GM23338 (cell line): ENCODE data around the gene WIF1. TPM values are rescaled to one million over a fixed set of nuclear protein-coding genes. Genes with fewer than 3 reads are reported as not detected.

ENCODE experiments used
- ATAC-seq: fragments of 200-7000 bp; cut with Tn5 transposase; 3 replicates; pipeline ENCODE4 v1.9.1; 2020
- DNase-seq: peaks from one replicate; pipeline ENCODE4 v3.0.0-alpha.2; 2015; ENCODE audit warnings: low spot score
- H2AFZ ChIP-seq: fragments of 200-600 bp; sonication (generic); 2 replicates; pipeline ENCODE4 v1.8.0; 2016; ENCODE audit warnings: antibody characterized with exemption, mild to moderate bottlenecking, moderate library complexity
- H3F3A ChIP-seq: fragments of 200-600 bp; sonication (generic); replicated peaks from 2 replicates; pipeline ENCODE4 v1.8.0; 2017; ENCODE audit warnings: antibody characterized with exemption, mixed run types, low read depth
- H3K27ac ChIP-seq: fragments of 200-600 bp; sonication (generic); 2 replicates; pipeline ENCODE4 v1.6.1; 2016; ENCODE audit warnings: low read depth
- H3K27me3 ChIP-seq: fragments of 200-600 bp; sonication (generic); 2 replicates; pipeline ENCODE4 v1.8.0; 2016; ENCODE audit warnings: mild to moderate bottlenecking, mixed run types, moderate library complexity; ENCODE audit not compliant: insufficient read depth
- H3K36me3 ChIP-seq: fragments of 200-600 bp; sonication (generic); 2 replicates; pipeline ENCODE4 v1.8.0; 2016; ENCODE audit warnings: mild to moderate bottlenecking; ENCODE audit not compliant: insufficient read depth
- H3K4me1 ChIP-seq: fragments of 200-600 bp; sonication (generic); 2 replicates; pipeline ENCODE4 v1.8.0; 2016; ENCODE audit warnings: mild to moderate bottlenecking, moderate library complexity; ENCODE audit not compliant: insufficient read depth
- H3K4me2 ChIP-seq: fragments of 200-600 bp; sonication (generic); 2 replicates; pipeline ENCODE4 v1.7.1; 2017; ENCODE audit warnings: mixed run types
- H3K4me3 ChIP-seq: fragments of 200-600 bp; sonication (generic); 2 replicates; pipeline ENCODE4 v1.6.1; 2016; ENCODE audit warnings: mixed run types
- H3K79me2 ChIP-seq: fragments of 200-600 bp; sonication (generic); replicated peaks from 2 replicates; pipeline ENCODE4 v1.8.0; 2017; ENCODE audit warnings: mild to moderate bottlenecking; ENCODE audit not compliant: insufficient read depth
- H3K9me2 ChIP-seq: fragments of 200-600 bp; sonication (generic); 2 replicates; pipeline ENCODE4 v1.8.0; 2017; ENCODE audit not compliant: insufficient read depth
- H4K20me1 ChIP-seq: fragments of 200-600 bp; sonication (generic); replicated peaks from 2 replicates; pipeline ENCODE4 v1.8.0; 2017; ENCODE audit warnings: mild to moderate bottlenecking; ENCODE audit not compliant: insufficient read depth
- H3K27ac Mint-ChIP-seq: 2 replicates; pipeline ENCODE4 v1.8.0; 2020; ENCODE audit warnings: inconsistent platforms, mild to moderate bottlenecking, moderate library complexity, mixed read lengths
- H3K27me3 Mint-ChIP-seq: 3 replicates; pipeline ENCODE4 v1.8.0; 2022; ENCODE audit warnings: low read depth, mild to moderate bottlenecking, moderate library complexity, mixed read lengths, inconsistent platforms; ENCODE audit not compliant: insufficient read depth, poor library complexity
- H3K36me3 Mint-ChIP-seq: 3 replicates; pipeline ENCODE4 v1.8.0; 2021; ENCODE audit warnings: low read depth, mild to moderate bottlenecking, inconsistent platforms, moderate library complexity, mixed read lengths
- H3K4me1 Mint-ChIP-seq: 3 replicates; pipeline ENCODE4 v1.8.0; 2020; ENCODE audit warnings: mild to moderate bottlenecking, inconsistent platforms, mixed read lengths
- H3K4me3 Mint-ChIP-seq: 3 replicates; pipeline ENCODE4 v1.8.0; 2021; ENCODE audit warnings: moderate library complexity, mild to moderate bottlenecking, inconsistent platforms, mixed read lengths
- H3K9me3 Mint-ChIP-seq: 3 replicates; pipeline ENCODE4 v1.8.0; 2020; ENCODE audit warnings: moderate library complexity, mild to moderate bottlenecking, inconsistent platforms, mixed read lengths
- CREB1 ChIP-seq: fragments of 250-450 bp; sonication (Bioruptor Pico); IDR thresholded peaks from 2 replicates; pipeline ENCODE4 v1.5.0; 2020; ENCODE audit warnings: low read depth, mild to moderate bottlenecking, moderate library complexity
- EZH2 ChIP-seq: fragments of 200-600 bp; sonication (generic); IDR thresholded peaks from one replicate; pipeline ENCODE4 v1.8.0; 2017; ENCODE audit warnings: antibody characterized with exemption, mild to moderate bottlenecking, low read depth; ENCODE audit not compliant: unreplicated experiment
- JUNB ChIP-seq: IDR thresholded peaks from one replicate; pipeline ENCODE4 v1.6.1; 2016; ENCODE audit warnings: antibody characterized with exemption; ENCODE audit not compliant: unreplicated experiment
- NANOG ChIP-seq: IDR thresholded peaks from 2 replicates; pipeline ENCODE4 v1.6.1; 2016; ENCODE audit warnings: antibody characterized with exemption, borderline replicate concordance
- POLR2AphosphoS5 ChIP-seq: IDR thresholded peaks from 2 replicates; pipeline ENCODE4 v1.6.1; 2016; ENCODE audit warnings: antibody characterized with exemption, low read depth
- STAT1 ChIP-seq: IDR thresholded peaks from one replicate; pipeline ENCODE4 v1.6.1; 2016; ENCODE audit warnings: antibody characterized with exemption; ENCODE audit not compliant: unreplicated experiment
- ZNF114 ChIP-seq: fragments of 250-450 bp; sonication (Bioruptor Pico); IDR thresholded peaks from 2 replicates; pipeline ENCODE4 v1.5.0; 2020; ENCODE audit warnings: mild to moderate bottlenecking, moderate library complexity
- polyA plus RNA-seq: library from polyadenylated mRNA; unstranded; fragments of >200 nt; fragmentation: Nextera tagmentation; extraction: Ambion mirVana; gene quantifications from 2 replicates; pipeline ENCODE4 v1.2.1, GENCODE V29; 2016
- total RNA-seq: library from RNA; depleted of rRNA; stranded (reverse); fragments of >200 nt; shearing (Covaris generic); gene quantifications from 2 replicates; pipeline ENCODE4 v1.2.3, GENCODE V29; 2014
- TF ChIP-seq, protein P1 (sequence below): IDR thresholded peaks from 2 replicates; pipeline ENCODE4 v1.6.1; 2016; ENCODE audit warnings: antibody characterized with exemption
- TF ChIP-seq, protein P2 (sequence below): fragments of 250-450 bp; sonication (Bioruptor Pico); IDR thresholded peaks from 2 replicates; pipeline ENCODE4 v1.5.0; 2020; ENCODE audit warnings: mild to moderate bottlenecking, moderate library complexity
- TF ChIP-seq, protein P3 (sequence below), 2 experiments: fragments of 200-600 bp in 1 of 2; sonication (generic) in 1 of 2; conservative IDR thresholded peaks; 2 replicates each; pipeline versions ENCODE4 v1.5.1 to v1.6.1; 2016 to 2017; ENCODE audit warnings: antibody characterized with exemption in 2 of 2, low read depth in 2 of 2, mild to moderate bottlenecking in 2 of 2, moderate library complexity in 1 of 2

The WIF1 gene
- total and polyA plus RNA-seq, 2 experiments from 2014 or later = 4.1 to 4.2 TPM

DNA sequence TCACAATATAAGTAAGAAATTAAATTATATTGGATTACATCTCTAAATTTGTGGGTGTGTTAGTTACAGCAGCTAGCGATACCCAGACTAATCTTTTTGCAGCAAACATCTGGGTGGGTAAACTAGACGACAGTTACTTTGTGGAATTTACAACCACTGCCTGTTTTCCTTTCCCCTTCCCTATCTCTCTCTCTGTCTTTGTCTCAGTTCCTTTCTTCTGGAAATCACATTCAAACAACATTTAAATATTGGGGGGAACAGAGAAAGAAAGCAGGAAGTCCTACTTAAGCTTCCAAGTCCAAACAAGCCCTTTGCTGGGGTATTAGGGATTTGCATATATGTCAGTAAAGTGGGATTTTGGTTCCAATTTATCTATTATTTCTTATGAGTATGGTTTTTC is 97.6 kb downstream of the WIF1 start:
- Mint-ChIP-seq H3K4me3 (no peak overlapping the region; the same call in 2 of the 3 replicates), H3K9me3 (peaks cover 7% of the 10 kb centered on the region; the same call in 2 of the 3 replicates)
- ATAC-seq = peak; percentile 45

DNA sequence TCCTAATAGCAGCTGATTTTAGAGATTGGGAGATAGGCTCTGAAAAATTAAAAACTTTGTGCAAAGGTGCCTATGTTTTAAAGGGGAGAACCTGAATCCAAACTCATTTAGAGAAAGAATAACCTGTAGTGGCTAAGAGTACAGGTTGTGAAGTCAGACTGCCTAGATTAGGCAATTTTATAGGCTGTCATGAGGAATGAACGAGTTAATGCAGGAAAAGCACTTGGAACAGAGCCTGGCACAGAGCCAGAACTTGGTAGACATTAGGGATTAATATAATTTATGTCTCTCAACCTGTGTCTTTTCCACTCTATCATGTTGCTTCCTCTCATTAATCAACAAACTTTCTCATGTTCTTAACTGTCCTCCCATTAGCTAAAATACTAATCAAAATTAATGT is 98.1 kb downstream of the WIF1 start:
- H3K4me2 ChIP-seq = peak overlapping the region; percentile 33; the same call in 1 of the 2 replicates
- no peaks in the 10 kb centered on the region for H3K79me2 ChIP-seq
- TF ChIP-seq, protein P1, sequence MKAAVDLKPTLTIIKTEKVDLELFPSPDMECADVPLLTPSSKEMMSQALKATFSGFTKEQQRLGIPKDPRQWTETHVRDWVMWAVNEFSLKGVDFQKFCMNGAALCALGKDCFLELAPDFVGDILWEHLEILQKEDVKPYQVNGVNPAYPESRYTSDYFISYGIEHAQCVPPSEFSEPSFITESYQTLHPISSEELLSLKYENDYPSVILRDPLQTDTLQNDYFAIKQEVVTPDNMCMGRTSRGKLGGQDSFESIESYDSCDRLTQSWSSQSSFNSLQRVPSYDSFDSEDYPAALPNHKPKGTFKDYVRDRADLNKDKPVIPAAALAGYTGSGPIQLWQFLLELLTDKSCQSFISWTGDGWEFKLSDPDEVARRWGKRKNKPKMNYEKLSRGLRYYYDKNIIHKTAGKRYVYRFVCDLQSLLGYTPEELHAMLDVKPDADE = no peak
- no peak for TF ChIP-seq EZH2
- no peak for TF ChIP-seq POLR2AphosphoS5
- no peak for TF ChIP-seq NANOG
- TF ChIP-seq, protein P2, sequence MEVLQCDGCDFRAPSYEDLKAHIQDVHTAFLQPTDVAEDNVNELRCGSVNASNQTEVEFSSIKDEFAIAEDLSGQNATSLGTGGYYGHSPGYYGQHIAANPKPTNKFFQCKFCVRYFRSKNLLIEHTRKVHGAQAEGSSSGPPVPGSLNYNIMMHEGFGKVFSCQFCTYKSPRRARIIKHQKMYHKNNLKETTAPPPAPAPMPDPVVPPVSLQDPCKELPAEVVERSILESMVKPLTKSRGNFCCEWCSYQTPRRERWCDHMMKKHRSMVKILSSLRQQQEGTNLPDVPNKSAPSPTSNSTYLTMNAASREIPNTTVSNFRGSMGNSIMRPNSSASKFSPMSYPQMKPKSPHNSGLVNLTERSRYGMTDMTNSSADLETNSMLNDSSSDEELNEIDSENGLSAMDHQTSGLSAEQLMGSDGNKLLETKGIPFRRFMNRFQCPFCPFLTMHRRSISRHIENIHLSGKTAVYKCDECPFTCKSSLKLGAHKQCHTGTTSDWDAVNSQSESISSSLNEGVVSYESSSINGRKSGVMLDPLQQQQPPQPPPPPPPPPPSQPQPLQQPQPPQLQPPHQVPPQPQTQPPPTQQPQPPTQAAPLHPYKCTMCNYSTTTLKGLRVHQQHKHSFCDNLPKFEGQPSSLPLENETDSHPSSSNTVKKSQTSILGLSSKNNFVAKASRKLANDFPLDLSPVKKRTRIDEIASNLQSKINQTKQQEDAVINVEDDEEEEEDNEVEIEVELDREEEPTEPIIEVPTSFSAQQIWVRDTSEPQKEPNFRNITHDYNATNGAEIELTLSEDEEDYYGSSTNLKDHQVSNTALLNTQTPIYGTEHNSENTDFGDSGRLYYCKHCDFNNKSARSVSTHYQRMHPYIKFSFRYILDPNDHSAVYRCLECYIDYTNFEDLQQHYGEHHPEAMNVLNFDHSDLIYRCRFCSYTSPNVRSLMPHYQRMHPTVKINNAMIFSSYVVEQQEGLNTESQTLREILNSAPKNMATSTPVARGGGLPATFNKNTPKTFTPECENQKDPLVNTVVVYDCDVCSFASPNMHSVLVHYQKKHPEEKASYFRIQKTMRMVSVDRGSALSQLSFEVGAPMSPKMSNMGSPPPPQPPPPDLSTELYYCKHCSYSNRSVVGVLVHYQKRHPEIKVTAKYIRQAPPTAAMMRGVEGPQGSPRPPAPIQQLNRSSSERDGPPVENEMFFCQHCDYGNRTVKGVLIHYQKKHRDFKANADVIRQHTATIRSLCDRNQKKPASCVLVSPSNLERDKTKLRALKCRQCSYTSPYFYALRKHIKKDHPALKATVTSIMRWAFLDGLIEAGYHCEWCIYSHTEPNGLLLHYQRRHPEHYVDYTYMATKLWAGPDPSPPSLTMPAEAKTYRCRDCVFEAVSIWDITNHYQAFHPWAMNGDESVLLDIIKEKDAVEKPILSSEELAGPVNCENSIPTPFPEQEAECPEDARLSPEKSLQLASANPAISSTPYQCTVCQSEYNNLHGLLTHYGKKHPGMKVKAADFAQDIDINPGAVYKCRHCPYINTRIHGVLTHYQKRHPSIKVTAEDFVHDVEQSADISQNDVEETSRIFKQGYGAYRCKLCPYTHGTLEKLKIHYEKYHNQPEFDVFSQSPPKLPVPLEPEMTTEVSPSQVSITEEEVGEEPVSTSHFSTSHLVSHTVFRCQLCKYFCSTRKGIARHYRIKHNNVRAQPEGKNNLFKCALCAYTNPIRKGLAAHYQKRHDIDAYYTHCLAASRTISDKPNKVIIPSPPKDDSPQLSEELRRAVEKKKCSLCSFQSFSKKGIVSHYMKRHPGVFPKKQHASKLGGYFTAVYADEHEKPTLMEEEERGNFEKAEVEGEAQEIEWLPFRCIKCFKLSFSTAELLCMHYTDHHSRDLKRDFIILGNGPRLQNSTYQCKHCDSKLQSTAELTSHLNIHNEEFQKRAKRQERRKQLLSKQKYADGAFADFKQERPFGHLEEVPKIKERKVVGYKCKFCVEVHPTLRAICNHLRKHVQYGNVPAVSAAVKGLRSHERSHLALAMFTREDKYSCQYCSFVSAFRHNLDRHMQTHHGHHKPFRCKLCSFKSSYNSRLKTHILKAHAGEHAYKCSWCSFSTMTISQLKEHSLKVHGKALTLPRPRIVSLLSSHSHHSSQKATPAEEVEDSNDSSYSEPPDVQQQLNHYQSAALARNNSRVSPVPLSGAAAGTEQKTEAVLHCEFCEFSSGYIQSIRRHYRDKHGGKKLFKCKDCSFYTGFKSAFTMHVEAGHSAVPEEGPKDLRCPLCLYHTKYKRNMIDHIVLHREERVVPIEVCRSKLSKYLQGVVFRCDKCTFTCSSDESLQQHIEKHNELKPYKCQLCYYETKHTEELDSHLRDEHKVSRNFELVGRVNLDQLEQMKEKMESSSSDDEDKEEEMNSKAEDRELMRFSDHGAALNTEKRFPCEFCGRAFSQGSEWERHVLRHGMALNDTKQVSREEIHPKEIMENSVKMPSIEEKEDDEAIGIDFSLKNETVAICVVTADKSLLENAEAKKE (CRISPR knock-in tag) = no peak
- TF ChIP-seq JUNB = no peak
- no peak for TF ChIP-seq ZNF114 (CRISPR knock-in tag)
- TF ChIP-seq, protein P3, sequence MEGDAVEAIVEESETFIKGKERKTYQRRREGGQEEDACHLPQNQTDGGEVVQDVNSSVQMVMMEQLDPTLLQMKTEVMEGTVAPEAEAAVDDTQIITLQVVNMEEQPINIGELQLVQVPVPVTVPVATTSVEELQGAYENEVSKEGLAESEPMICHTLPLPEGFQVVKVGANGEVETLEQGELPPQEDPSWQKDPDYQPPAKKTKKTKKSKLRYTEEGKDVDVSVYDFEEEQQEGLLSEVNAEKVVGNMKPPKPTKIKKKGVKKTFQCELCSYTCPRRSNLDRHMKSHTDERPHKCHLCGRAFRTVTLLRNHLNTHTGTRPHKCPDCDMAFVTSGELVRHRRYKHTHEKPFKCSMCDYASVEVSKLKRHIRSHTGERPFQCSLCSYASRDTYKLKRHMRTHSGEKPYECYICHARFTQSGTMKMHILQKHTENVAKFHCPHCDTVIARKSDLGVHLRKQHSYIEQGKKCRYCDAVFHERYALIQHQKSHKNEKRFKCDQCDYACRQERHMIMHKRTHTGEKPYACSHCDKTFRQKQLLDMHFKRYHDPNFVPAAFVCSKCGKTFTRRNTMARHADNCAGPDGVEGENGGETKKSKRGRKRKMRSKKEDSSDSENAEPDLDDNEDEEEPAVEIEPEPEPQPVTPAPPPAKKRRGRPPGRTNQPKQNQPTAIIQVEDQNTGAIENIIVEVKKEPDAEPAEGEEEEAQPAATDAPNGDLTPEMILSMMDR (conservative IDR thresholded peaks at IDR 0.05; ENCODE audit: low read depth in 2 of 2) = no peak
- TF ChIP-seq STAT1 = no peak
- no peak for TF ChIP-seq CREB1

More for the DNA sequence above, 97.6 kb downstream of the WIF1 start:
- 0 out of 2 replicates have a peak overlapping the region, but pooled peaks have one; percentile 9 for H3K27ac ChIP-seq
- H3K9me2 ChIP-seq = peaks cover 12% of the 10 kb centered on the region; the same call in 1 of the 2 replicates
- no peaks in the 10 kb centered on the region for H3F3A ChIP-seq
- no peak overlapping the region for H3K27ac Mint-ChIP-seq
- H3K4me1 ChIP-seq = peaks cover 30% of the 10 kb centered on the region
- no peaks in the 10 kb centered on the region for H4K20me1 ChIP-seq
- no peaks in the 10 kb centered on the region for H3K27me3 Mint-ChIP-seq
- peak; percentile 37 for DNase-seq
- peaks cover 4% of the 10 kb centered on the region; the same call in 1 of the 3 replicates for H3K36me3 Mint-ChIP-seq
- H3K79me2 ChIP-seq = no peaks in the 10 kb centered on the region
- H2AFZ ChIP-seq = no peak overlapping the region
- H3K4me2 ChIP-seq = peak overlapping the region; percentile 33
- H3K4me3 ChIP-seq = no peak overlapping the region
- no peaks in the 10 kb centered on the region for H3K27me3 ChIP-seq
- TF ChIP-seq ZNF114 (CRISPR knock-in tag) (no peak), NANOG (peak; percentile 61; the same call in 1 of the 2 replicates)
- H3K36me3 ChIP-seq = no peaks in the 10 kb centered on the region
- H3K4me1 Mint-ChIP-seq = peaks cover 27% of the 10 kb centered on the region

More for the DNA sequence above, 98.1 kb downstream of the WIF1 start:
- Histone ChIP-seq H3K36me3 (no peaks in the 10 kb centered on the region), H3F3A (no peaks in the 10 kb centered on the region), H3K4me1 (peaks cover 30% of the 10 kb centered on the region), H2AFZ (no peak overlapping the region), H3K27me3 (no peaks in the 10 kb centered on the region), H4K20me1 (no peaks in the 10 kb centered on the region), H3K27ac (no peak overlapping the region), H3K9me2 (peaks cover 15% of the 10 kb centered on the region), H3K4me3 (no peak overlapping the region)
- no peak overlapping the region for H3K4me3 Mint-ChIP-seq
- ATAC-seq = no peak
- no peaks in the 10 kb centered on the region for H3K27me3 Mint-ChIP-seq
- DNase-seq = no peak
- peaks cover 7% of the 10 kb centered on the region; the same call in 2 of the 3 replicates for H3K9me3 Mint-ChIP-seq
- H3K36me3 Mint-ChIP-seq = peaks cover 4% of the 10 kb centered on the region; the same call in 1 of the 3 replicates
- H3K4me1 Mint-ChIP-seq = peaks cover 27% of the 10 kb centered on the region
- no peak overlapping the region for H3K27ac Mint-ChIP-seq
